EH (cell line): ENCODE measurements around the gene AP2A2.
A peak's percentile ranks its signal among the peaks of the same experiment; 100 is the strongest.
"Not testable (repeated sequence)": the region's sequence is repeated elsewhere in the genome, so short reads cannot be mapped to it uniquely, and the experiment has no call there.

Experiments
- DNase-seq: peaks from one replicate; pipeline ENCODE4 v3.0.0-alpha.2; 2015; ENCODE audit warnings: low read depth

Gene AP2A2

DNA sequence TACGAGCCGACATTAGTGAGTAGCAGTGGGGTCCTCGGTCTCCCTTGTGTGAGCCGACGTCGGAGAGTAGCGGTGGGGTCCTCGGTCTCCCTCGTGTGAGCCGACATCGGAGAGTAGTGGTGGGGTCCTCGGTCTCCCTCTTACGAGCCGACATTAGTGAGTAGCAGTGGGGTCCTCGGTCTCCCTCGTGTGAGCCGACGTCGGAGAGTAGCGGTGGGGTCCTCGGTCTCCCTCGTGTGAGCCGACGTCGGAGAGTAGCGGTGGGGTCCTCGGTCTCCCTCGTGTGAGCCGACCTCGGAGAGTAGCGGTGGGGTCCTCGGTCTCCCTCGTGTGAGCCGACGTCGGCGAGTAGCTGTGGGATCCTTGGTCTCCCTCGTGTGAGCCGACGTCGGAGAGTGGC is 49.7 kb downstream of the AP2A2 start:
- DNase-seq: not testable (repeated sequence)

- DNase-seq: peak; percentile 52
Observed at GRCh38 chr11:975827-976226, 50.2 kb downstream of the AP2A2 start.

DNA sequence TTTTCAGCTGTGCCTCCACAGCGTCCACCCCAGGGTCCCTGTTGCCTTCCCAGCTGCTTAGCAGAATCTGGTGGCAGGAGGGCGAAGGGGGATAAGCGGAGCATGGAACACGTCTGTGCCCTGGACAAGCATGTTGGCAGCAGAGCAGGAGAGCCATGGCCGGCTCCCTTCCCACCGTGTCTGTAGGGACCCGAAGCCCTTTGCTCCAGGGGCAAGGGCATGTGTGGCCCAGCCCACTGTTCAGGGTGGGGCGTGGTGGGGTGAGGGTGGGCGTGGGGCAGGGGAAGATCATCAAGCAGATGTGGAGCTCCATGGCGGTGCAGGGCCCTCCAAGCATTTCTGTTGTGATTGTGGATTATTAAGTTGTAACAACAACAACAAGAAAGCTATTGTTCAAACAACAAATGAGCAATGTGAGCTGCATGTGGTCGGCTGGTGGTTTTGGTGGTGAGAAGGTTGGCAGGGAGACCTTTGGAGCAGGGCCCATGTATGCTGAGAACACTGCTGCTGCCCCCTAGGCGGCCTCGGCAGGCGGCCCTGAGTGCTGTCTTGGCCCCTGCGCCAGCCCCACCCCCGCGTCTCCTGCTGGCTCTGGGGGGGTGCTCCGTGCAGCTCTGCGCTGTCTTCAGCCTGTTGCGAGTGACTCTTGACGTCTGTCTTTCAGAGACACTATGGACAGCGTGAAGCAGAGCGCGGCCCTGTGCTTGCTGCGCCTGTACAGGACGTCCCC is 50.9 kb downstream of the AP2A2 start:
- no peak for DNase-seq

DNA sequence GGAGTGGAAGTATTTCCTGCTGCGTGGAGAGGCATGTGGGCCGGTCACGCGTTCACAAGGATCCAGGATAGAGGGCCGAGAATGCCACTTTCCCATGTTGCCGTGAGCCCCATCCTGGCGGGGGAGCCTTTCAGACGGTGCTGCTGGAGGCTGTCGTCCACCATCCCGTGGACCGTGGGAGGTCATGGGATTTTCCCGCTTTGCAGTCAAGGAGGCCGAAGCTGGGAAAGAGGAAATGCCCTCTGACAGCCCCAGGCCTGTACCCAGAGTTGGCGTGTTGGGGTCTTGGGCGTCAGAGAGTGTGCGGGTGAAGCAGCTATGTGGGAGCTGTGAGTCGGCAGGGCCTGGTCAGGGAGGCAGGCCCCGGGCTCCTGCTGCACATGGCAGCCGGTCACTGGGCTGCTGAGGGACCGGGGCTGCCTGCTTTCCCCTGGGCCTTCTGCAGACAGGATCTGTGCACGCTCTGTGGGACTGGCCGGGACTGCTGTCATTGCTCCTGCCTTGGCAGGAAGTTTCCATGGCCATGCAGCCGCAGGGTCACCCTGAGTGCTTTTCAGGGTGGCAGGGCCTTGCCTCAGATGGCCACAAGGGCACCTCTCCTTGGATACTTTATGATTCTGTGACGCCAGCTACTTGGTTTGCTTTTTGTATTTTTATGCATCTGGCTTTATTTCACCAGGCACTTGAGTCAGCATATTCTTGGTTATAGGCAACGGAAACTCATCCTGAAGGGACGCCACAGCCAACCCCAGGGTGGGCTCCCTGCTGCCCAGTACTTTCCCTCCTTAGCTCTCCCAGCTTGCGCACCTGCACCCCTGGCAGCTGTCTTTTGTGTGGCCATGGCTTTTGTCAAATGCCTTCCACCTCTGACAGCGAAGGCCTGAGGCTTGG is 52.4 kb downstream of the AP2A2 start:
- DNase-seq: no peak

- no peak for DNase-seq
Observed at GRCh38 chr11:978781-979180, 53.1 kb downstream of the AP2A2 start.

DNA sequence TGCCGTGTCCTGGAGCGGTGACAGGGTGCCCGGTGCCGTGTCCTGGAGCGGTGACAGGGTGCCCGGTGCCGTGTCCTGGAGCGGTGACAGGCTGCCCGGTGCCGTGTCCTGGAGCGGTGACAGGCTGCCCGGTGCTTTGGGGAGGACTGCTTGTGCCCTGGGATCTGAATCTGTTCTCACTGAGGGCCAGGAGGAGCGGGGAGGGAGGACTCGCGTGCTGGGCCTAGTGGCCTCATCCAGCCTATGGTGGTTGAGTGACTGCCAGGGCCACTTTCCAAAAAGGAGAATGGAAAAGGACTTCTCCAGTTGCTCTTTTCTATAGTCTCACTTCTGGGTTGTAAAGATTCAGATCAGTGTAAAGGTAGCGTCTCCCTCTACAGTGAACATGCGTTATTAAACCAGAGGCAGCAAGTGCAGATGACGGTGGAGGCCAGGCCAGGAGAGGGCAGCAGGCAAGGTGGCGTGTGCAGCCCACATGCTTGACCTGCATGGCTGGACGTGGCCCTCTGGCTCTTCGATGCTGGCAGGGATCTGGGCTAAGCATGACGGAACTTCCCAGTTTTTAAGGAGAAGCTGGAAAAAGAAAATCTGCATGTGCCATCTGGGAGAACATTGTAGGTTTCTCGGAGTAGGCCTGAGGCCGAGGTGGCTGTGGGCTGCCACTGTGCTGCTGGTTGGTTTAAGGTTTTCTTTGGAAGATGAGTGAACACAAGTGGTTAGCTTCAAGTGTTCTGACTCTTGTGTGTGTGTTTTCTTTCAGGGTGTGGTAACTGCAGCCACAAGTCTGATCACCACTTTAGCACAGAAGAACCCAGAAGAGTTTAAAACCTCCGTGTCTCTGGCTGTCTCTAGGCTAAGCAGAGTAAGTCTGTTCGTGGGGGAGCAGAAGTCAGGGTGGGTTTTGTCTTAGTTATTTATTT is 55.0 kb downstream of the AP2A2 start:
- no peak for DNase-seq

- DNase-seq: no peak
Observed at GRCh38 chr11:981764-982163, 56.1 kb downstream of the AP2A2 start.

- DNase-seq: no peak
Observed at GRCh38 chr11:984546-984945, 58.9 kb downstream of the AP2A2 start.

- no peak for DNase-seq
Observed at GRCh38 chr11:985406-985805, 59.7 kb downstream of the AP2A2 start.

DNA sequence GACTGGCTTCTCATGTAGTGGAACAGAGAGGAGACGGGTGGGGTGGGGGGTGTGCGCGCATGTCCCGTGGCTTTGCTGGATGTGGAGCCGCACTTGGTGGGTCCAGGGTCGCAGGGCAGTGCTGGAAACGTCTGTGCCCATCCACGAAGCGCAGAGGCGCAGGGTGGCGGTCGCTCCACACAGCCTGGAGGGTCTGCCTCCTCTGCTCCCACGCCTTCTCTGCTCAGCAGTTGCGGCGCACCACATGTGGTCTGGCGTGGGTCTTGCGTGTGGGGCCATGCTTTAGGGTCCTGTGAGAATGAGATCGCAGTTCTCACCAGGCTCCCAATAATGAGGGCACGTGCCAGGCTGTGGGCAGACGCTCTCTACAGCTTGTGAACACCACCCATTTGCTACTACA is 60.2 kb downstream of the AP2A2 start:
- no peak for DNase-seq

GRCh38 chr11:986270-986951 is 60.7 kb downstream of the AP2A2 start:
- no peak for DNase-seq

GRCh38 chr11:986952-987305 is 61.3 kb downstream of the AP2A2 start:
- DNase-seq: no peak

- no peak for DNase-seq
Observed at GRCh38 chr11:987671-988070, 62.0 kb downstream of the AP2A2 start.

DNA sequence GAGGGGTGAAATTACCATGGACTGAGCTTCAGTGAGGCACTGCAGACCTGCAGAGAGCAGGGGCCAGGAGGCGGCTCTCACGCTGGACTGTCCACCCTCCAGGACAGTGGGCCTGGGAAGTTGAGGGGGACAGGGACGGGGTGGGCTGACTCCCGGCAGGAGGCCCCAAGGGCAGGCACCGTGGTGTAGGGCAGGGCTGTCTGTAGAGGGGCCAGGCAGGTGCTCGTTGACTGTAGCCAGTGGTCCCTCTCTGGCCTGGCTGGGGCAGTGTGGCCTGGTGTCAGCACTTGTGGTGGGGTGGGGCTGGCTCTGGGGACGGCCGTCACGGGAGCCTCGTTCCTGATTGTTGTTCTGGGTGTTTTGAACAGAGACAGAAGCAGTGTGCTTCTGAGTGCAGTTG is 64.4 kb downstream of the AP2A2 start:
- no peak for DNase-seq

DNA sequence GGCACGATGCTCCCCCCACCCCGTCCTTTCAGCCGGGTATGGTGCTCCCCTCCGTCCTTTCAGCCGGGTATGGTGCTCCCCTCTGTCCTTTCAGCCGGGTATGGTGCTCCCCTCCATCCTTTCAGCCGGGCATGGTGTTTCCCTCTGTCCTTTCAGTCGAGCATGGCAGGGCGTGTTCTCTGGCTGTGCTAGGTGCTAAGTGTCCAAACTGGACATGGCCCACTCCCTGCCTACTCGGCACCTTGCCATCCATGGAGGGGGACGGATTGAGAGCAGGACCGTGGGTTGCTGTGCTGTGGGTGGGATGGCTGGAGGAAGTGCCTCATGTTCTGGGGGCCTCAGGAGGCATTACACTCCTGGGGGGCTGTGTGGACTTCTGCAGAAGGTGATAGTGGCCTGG is 65.4 kb downstream of the AP2A2 start:
- DNase-seq: no peak

DNA sequence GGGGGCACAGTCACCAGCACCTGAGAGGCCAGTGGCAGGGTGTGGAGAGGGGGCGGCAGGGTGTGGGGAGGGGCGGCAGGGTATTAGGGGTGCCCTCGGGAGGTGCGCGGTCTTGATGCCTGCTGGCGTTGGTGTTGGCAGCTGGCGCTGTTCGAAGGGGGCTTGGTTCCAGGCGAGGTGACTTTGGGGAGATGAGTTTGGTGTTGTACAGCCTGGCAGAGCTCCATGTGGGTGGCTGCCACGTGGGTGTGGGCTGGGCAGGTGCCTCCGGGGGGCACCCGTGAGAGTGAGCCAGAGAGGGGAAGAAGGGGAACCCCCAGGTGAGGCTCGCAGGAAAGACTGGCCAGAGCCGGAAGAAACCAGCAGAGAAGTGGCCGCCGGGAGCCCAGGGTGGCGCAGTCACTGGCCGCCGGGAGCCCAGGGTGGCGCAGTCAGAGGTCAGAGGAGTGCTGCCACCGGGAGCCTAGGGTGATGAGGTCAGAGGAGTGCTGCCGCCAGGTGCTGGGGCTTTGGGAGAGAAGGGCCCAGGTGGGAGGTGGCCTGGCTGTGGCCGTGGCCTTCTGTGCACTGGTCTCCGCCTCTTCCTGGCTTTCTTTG is 66.1 kb downstream of the AP2A2 start:
- no peak for DNase-seq

DNA sequence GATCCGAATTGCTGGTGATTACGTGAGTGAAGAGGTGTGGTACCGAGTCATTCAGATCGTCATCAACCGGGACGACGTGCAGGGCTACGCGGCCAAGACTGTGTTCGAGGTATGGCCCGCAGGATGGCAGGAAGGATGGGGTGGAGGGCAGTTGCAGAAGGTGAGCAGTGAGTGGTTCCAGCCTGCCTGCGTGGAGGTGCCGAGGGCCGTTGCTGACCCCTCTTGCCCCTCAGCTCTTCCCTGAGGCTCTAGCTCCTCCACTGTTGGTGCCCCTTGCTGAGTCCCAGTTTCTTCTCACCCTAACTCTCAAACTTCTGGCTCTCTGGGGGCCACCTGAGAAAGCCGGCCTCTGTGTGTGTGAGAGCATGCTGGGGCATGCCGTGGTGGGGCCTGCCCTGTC is 66.9 kb downstream of the AP2A2 start:
- DNase-seq: no peak

DNA sequence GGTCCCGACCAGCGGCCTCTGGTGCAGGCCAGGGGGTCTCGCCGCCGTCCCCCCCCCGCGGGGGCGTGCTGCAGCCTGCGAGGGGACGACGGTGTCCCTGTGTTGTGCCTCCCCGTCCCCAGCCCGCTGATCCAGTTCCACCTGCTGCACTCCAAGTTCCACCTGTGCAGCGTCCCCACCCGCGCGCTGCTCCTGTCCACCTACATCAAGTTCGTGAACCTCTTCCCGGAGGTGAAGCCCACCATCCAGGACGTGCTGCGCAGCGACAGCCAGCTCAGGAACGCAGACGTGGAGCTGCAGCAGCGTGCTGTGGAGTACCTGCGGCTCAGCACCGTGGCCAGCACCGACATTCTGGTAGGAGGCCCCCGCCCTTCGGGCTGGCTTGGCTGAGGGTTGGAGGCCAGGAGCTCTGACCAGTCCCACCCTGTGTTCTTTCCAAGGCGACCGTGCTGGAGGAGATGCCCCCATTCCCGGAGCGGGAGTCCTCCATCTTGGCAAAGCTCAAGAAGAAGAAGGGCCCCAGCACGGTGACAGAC is 68.0 kb downstream of the AP2A2 start:
- DNase-seq: no peak

- DNase-seq: no peak
Observed at GRCh38 chr11:995044-995751, 69.5 kb downstream of the AP2A2 start.

GRCh38 chr11:995752-996420 is 70.2 kb downstream of the AP2A2 start:
- DNase-seq: peak; percentile 17
